Measurements from ENCODE around the gene GPN3.

GRCh38 chr12:110501399-110501751 is 33.3 kb upstream of the GPN3 start:
- TF ChIP-seq POLR2A (IDR thresholded peaks at IDR 0.05) (no peak), CTCF (IDR thresholded peaks at IDR 0.05) (no peak)
